A549 (cell line): Measurements from ENCODE around the gene CDCP1. TPM values are rescaled to one million over a fixed set of nuclear protein-coding genes. Genes with fewer than 3 reads are reported as not detected.

ENCODE experiments used
- ATAC-seq, 2 experiments: fragments of 200-7000 bp in 1 of 2; fragments of >200 bp in 1 of 2; cut with Nextera tagmentation in 1 of 2; cut with Tn5 transposase in 1 of 2; 3 replicates each; pipeline versions ENCODE4 v1.8.0 to v1.9.1; 2018 to 2020; ENCODE audit warnings: mild to moderate bottlenecking in 1 of 2, moderate library complexity in 1 of 2
- CTCF ChIA-PET: fragments of 300-600 bp; sonication (Branson Sonifier 250); formaldehyde crosslinking; extraction: SDS; loops from one replicate; lab custom pipeline; 2021; ENCODE audit warnings: antibody characterized with exemption, inconsistent platforms; lab: Yijun Ruan, JAX
- POLR2A ChIA-PET: fragments of 350-600 bp; formaldehyde crosslinking; extraction: SDS; loops from one replicate; lab custom pipeline; 2021; ENCODE audit warnings: antibody characterized with exemption, inconsistent platforms; lab: Yijun Ruan, JAX
- DNase-seq, 2 experiments: peaks; one replicate each; pipeline versions ENCODE4 v3.0.0 to v3.0.0-alpha.2; 2011 to 2016; ENCODE audit warnings: low read depth in 1 of 2, low spot score in 1 of 2
- FAIRE-seq: peaks from 2 replicates; lab custom pipeline; 2011; peaks lifted over from hg19 to GRCh38; lab: Jason Lieb, UNC
- H3K27ac ChIP-seq, 2 experiments: fragments of >200 bp; sonication (Bioruptor Twin); formaldehyde crosslinking; 3 replicates each; pipeline ENCODE4 v1.5.1; 2016 to 2017
- H3K4me1 ChIP-seq: fragments of >200 bp; sonication (Bioruptor Twin); formaldehyde crosslinking; 3 replicates; pipeline ENCODE4 v1.6.1; 2016
- H3K4me2 ChIP-seq: fragments of >200 bp; sonication (Bioruptor Twin); formaldehyde crosslinking; 3 replicates; pipeline ENCODE4 v1.6.1; 2016
- H3K4me3 ChIP-seq: fragments of >200 bp; sonication (Bioruptor Twin); formaldehyde crosslinking; 3 replicates; pipeline ENCODE4 v1.5.1; 2016
- H3K9me3 ChIP-seq: fragments of >200 bp; sonication (Bioruptor Twin); formaldehyde crosslinking; 3 replicates; pipeline ENCODE4 v1.6.1; 2016
- BHLHE40 ChIP-seq: IDR thresholded peaks from 2 replicates; pipeline ENCODE4 v1.6.1; 2012; ENCODE audit warnings: low read depth, low read length, inconsistent platforms
- CEBPB ChIP-seq, 2 experiments: fragments of >200 bp in 1 of 2; sonication (Bioruptor Twin) in 1 of 2; formaldehyde crosslinking in 1 of 2; IDR thresholded peaks; 2 replicates each; pipeline ENCODE4 v1.6.1; 2012 to 2016
- EHF ChIP-seq: fragments of 250-450 bp; sonication (Bioruptor Pico); IDR thresholded peaks from 2 replicates; pipeline ENCODE4 v1.5.0; 2020; ENCODE audit warnings: mild to moderate bottlenecking
- EHMT2 ChIP-seq: fragments of 200-600 bp; sonication (generic); IDR thresholded peaks from 2 replicates; pipeline ENCODE4 v1.6.1; 2016; ENCODE audit warnings: antibody characterized with exemption, low read depth, mild to moderate bottlenecking, moderate library complexity
- ESRRA ChIP-seq: fragments of 150-350 bp; IDR thresholded peaks from 2 replicates; pipeline ENCODE4 v1.6.1; 2014; ENCODE audit warnings: mild to moderate bottlenecking, low read length, borderline replicate concordance
- FOSL2 ChIP-seq, 2 experiments: fragments of 450-650 bp in 1 of 2; fragments of >200 bp in 1 of 2; sonication (Bioruptor Twin) in 1 of 2; formaldehyde crosslinking; IDR thresholded peaks; 2 replicates each; pipeline versions ENCODE4 v1.5.0 to v1.6.1; 2016 to 2020; ENCODE audit warnings: mild to moderate bottlenecking in 1 of 2, moderate library complexity in 1 of 2
- FOXS1 ChIP-seq: fragments of 250-450 bp; sonication (Bioruptor Pico); IDR thresholded peaks from 2 replicates; pipeline ENCODE4 v1.5.0; 2020; ENCODE audit warnings: mild to moderate bottlenecking, moderate library complexity
- GATA3 ChIP-seq: IDR thresholded peaks from 2 replicates; pipeline ENCODE4 v1.6.1; 2012; ENCODE audit warnings: borderline replicate concordance
- HDAC2 ChIP-seq: fragments of 200-600 bp; sonication (generic); IDR thresholded peaks from 2 replicates; pipeline ENCODE4 v1.6.1; 2016
- JUN ChIP-seq, 2 experiments: fragments of >200 bp; sonication (Bioruptor Twin); formaldehyde crosslinking; IDR thresholded peaks; 2 replicates in 1 of 2; 3 replicates in 1 of 2; pipeline ENCODE4 v1.6.1; 2016 to 2017
- JUNB ChIP-seq: fragments of >200 bp; sonication (Bioruptor Twin); formaldehyde crosslinking; IDR thresholded peaks from 2 replicates; pipeline ENCODE4 v1.6.1; 2016
- KDM5A ChIP-seq: fragments of 200-600 bp; sonication (generic); IDR thresholded peaks from 2 replicates; pipeline ENCODE4 v1.6.1; 2016; ENCODE audit warnings: antibody characterized with exemption, mild to moderate bottlenecking
- NFE2L2 ChIP-seq: fragments of 150-350 bp; conservative IDR thresholded peaks from 2 replicates; pipeline ENCODE4 v1.6.1; 2014; ENCODE audit warnings: low read length
- NPAS2 ChIP-seq: fragments of 250-450 bp; sonication (Bioruptor Pico); IDR thresholded peaks from 2 replicates; pipeline ENCODE4 v1.8.0; 2022; ENCODE audit warnings: mild to moderate bottlenecking, moderate library complexity, borderline replicate concordance
- RAD21 ChIP-seq, 2 experiments: fragments of >200 bp in 1 of 2; sonication (Bioruptor Twin) in 1 of 2; formaldehyde crosslinking in 1 of 2; IDR thresholded peaks in 1 of 2; conservative IDR thresholded peaks in 1 of 2; 2 replicates in 1 of 2; 3 replicates in 1 of 2; pipeline ENCODE4 v1.6.1; 2012 to 2018; ENCODE audit warnings: inconsistent platforms in 1 of 2
- RFX5 ChIP-seq: fragments of 450-650 bp; IDR thresholded peaks from 2 replicates; pipeline ENCODE4 v1.7.1; 2014; ENCODE audit warnings: antibody characterized with exemption, mild to moderate bottlenecking, moderate library complexity
- RNF2 ChIP-seq: fragments of 200-600 bp; sonication (generic); IDR thresholded peaks from 2 replicates; pipeline ENCODE4 v1.6.1; 2016; ENCODE audit warnings: low read depth, mild to moderate bottlenecking, antibody characterized with exemption, moderate library complexity, borderline replicate concordance
- ZC3H11A ChIP-seq: fragments of 450-650 bp; IDR thresholded peaks from 2 replicates; pipeline ENCODE4 v1.6.1; 2014; ENCODE audit warnings: antibody characterized with exemption, mild to moderate bottlenecking
- ZFP36 ChIP-seq: fragments of 450-650 bp; IDR thresholded peaks from 2 replicates; pipeline ENCODE4 v1.6.1; 2014; ENCODE audit warnings: borderline replicate concordance; ENCODE audit not compliant: partially characterized antibody
- ZSCAN20 ChIP-seq: fragments of 250-450 bp; sonication (Bioruptor Pico); IDR thresholded peaks from 2 replicates; pipeline ENCODE4 v1.8.0; 2022; ENCODE audit warnings: mild to moderate bottlenecking, moderate library complexity
- WGBS: methylation state at CpG from one replicate; pipeline ENCODE4 v1.1.6; 2017; ENCODE audit errors: missing lambda C conversion rate; 5-methylcytosine and 5-hydroxymethylcytosine counted together
- polyA plus RNA-seq, 4 experiments: library from polyadenylated mRNA; depleted of rRNA in 3 of 4; stranded (reverse); fragments of >200 nt; fragmentation: RNase III in 1 of 4; extraction: RNeasy Plus Mini Kit Qiagen cat#74134 plus additional on column Dnase treatment in 1 of 4; gene quantifications; 2 replicates in 3 of 4; 3 replicates in 1 of 4; pipeline ENCODE4 v1.2.3, GENCODE V29; 2011 to 2017
- TF ChIP-seq, protein P1 (sequence below): fragments of >200 bp; sonication (Bioruptor Twin); formaldehyde crosslinking; IDR thresholded peaks from 3 replicates; pipeline ENCODE4 v1.5.1; 2016
- TF ChIP-seq, protein P2 (sequence below): fragments of 250-450 bp; sonication (Bioruptor Pico); IDR thresholded peaks from 2 replicates; pipeline ENCODE4 v1.5.0; 2020; ENCODE audit warnings: low read depth, mild to moderate bottlenecking, moderate library complexity
- TF ChIP-seq, protein P3 (sequence below): IDR thresholded peaks from 2 replicates; pipeline ENCODE4 v1.6.1; 2012
- TF ChIP-seq, protein P4 (sequence below): IDR thresholded peaks from 2 replicates; pipeline ENCODE4 v1.6.1; 2012; ENCODE audit warnings: low read depth, borderline replicate concordance
- TF ChIP-seq, protein P5 (sequence below): fragments of 150-350 bp; IDR thresholded peaks from 2 replicates; pipeline ENCODE4 v1.6.1; 2014; ENCODE audit warnings: low read depth, mild to moderate bottlenecking, low read length

The CDCP1 gene
- polyA plus RNA-seq, 2 of the 4 experiments (the other 2 are of a cell fraction): 3.0 to 9.9 TPM

DNA sequence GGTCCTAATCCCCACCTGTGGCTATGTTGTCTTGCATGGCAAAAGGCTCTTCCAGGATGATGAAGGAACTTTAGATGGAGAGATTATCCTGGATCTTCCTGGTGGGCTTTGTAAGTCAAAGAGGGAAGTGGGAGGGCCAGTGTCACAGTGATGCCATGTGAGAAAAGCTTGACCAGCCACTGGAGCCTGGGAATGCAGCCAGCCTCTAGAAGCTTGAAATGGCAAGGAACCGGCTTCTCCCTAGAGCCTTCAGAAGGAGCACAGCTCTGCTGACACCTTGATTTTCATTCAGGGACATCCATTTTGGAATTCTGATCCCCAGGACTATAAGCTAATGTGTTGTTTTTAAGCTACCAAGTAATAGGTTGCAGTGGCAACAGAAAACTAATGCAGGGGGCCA, 61.8 kb downstream of the CDCP1 start:
- ChIA-PET CTCF (interaction anchor here (1.7 to 2.9 kb wide), 2 partner anchors 44 to 126 kb away, joined by 6 to 13 read pairs; no protein-coding TSS in a partner anchor), POLR2A (no interaction called here)
- no peak for DNase-seq
- no peak overlapping the region for H3K4me2 ChIP-seq
- no peak for FAIRE-seq
- ATAC-seq: no peak
- TF ChIP-seq JUNB: no peak
- no peak for TF ChIP-seq RAD21 (conservative IDR thresholded peaks at IDR 0.05 in 1 of 2, IDR thresholded peaks at IDR 0.05 in 1 of 2)
- no peak for TF ChIP-seq JUN (IDR thresholded peaks at IDR 0.05)
- TF ChIP-seq, protein P1, sequence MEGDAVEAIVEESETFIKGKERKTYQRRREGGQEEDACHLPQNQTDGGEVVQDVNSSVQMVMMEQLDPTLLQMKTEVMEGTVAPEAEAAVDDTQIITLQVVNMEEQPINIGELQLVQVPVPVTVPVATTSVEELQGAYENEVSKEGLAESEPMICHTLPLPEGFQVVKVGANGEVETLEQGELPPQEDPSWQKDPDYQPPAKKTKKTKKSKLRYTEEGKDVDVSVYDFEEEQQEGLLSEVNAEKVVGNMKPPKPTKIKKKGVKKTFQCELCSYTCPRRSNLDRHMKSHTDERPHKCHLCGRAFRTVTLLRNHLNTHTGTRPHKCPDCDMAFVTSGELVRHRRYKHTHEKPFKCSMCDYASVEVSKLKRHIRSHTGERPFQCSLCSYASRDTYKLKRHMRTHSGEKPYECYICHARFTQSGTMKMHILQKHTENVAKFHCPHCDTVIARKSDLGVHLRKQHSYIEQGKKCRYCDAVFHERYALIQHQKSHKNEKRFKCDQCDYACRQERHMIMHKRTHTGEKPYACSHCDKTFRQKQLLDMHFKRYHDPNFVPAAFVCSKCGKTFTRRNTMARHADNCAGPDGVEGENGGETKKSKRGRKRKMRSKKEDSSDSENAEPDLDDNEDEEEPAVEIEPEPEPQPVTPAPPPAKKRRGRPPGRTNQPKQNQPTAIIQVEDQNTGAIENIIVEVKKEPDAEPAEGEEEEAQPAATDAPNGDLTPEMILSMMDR: no peak
- TF ChIP-seq FOSL2 (IDR thresholded peaks at IDR 0.05): no peak
- TF ChIP-seq FOSL2 (CRISPR knock-in tag; IDR thresholded peaks at IDR 0.05): no peak
- no peak for TF ChIP-seq ZFP36
- TF ChIP-seq NPAS2 (CRISPR knock-in tag): no peak
- no peak for TF ChIP-seq EHF (CRISPR knock-in tag)
- no peak for TF ChIP-seq HDAC2
- TF ChIP-seq, protein P2, sequence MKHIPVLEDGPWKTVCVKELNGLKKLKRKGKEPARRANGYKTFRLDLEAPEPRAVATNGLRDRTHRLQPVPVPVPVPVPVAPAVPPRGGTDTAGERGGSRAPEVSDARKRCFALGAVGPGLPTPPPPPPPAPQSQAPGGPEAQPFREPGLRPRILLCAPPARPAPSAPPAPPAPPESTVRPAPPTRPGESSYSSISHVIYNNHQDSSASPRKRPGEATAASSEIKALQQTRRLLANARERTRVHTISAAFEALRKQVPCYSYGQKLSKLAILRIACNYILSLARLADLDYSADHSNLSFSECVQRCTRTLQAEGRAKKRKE: no peak
- TF ChIP-seq, protein P3, sequence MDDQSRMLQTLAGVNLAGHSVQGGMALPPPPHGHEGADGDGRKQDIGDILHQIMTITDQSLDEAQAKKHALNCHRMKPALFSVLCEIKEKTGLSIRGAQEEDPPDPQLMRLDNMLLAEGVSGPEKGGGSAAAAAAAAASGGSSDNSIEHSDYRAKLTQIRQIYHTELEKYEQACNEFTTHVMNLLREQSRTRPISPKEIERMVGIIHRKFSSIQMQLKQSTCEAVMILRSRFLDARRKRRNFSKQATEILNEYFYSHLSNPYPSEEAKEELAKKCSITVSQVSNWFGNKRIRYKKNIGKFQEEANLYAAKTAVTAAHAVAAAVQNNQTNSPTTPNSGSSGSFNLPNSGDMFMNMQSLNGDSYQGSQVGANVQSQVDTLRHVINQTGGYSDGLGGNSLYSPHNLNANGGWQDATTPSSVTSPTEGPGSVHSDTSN: no peak
- no peak for TF ChIP-seq NFE2L2
- no peak for TF ChIP-seq ZC3H11A
- TF ChIP-seq ESRRA: no peak
- TF ChIP-seq, protein P4, sequence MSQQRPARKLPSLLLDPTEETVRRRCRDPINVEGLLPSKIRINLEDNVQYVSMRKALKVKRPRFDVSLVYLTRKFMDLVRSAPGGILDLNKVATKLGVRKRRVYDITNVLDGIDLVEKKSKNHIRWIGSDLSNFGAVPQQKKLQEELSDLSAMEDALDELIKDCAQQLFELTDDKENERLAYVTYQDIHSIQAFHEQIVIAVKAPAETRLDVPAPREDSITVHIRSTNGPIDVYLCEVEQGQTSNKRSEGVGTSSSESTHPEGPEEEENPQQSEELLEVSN: no peak
- no peak for TF ChIP-seq BHLHE40
- TF ChIP-seq ZSCAN20 (CRISPR knock-in tag): no peak
- TF ChIP-seq, all 56 proteins: peak for 0
- H3K27ac ChIP-seq: no peak overlapping the region
- H3K4me1 ChIP-seq: no peaks in the 10 kb centered on the region
- WGBS: 88% methylated on average over 1 of the region's 1 CpG
- no peaks in the 10 kb centered on the region for H3K9me3 ChIP-seq
- H3K4me3 ChIP-seq: no peak overlapping the region

DNA sequence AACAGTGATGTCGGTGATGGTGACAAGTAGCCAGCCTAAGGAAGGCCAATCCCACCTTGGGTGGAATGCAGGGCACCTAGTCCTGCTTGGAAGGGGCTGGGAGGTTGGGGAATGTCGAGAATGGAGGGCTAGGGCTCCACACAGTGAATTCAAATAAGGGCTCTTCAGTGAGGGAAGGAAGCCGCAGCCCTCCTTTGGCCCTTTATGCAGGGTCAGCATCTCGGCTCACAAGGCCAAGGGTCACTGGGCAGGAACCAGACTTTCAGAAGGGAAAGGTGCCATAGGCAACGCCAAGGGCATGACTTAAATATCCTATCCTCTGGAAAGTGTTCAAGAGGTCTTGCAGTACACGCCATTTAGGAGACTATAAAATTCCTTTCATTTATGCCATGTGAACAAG, 63.2 kb downstream of the CDCP1 start:
- ATAC-seq (no peak), FAIRE-seq (no peak), DNase-seq (no peak)
- no peaks in the 10 kb centered on the region for H3K4me1 ChIP-seq
- no peak for TF ChIP-seq RFX5
- H3K4me3 ChIP-seq: no peak overlapping the region
- WGBS: 72% methylated on average over 5 of the region's 6 CpGs
- H3K9me3 ChIP-seq: no peaks in the 10 kb centered on the region
- no peak overlapping the region for H3K4me2 ChIP-seq
- CTCF ChIA-PET: interaction anchor here (1.7 to 2.9 kb wide), 2 partner anchors 42 to 128 kb away, joined by 6 to 13 read pairs; no protein-coding TSS in a partner anchor
- H3K27ac ChIP-seq: no peak overlapping the region
- POLR2A ChIA-PET: no interaction called here

DNA sequence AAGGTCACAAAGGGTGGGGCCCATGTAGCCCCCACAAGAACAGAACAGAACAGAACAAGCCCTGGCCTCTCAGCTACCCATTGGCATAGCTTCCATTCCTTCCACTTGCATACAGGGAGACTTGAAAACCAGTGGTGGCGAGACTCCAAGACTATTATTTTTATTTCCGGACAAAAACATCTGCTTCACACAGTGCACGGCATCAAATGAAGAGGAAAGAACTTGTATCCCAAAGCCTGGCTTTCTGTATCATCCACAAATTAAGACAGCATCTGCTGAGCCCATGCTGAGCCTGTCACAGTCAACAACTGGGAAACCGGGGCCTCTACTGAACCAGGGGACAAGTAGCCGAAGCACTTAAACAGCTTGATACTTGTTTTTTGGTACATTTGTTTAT, 64.0 kb downstream of the CDCP1 start:
- FAIRE-seq (no peak), ATAC-seq (no peak), DNase-seq (no peak)
- ChIA-PET CTCF (interaction anchor here (0.9 to 1.0 kb wide), 3 partner anchors 10 to 45 kb away, joined by 3 to 4 read pairs (median 3); no protein-coding TSS in a partner anchor), POLR2A (no interaction called here)
- Histone ChIP-seq H3K4me3 (no peak overlapping the region), H3K27ac (no peak overlapping the region), H3K4me2 (no peak overlapping the region), H3K4me1 (no peaks in the 10 kb centered on the region), H3K9me3 (no peaks in the 10 kb centered on the region)
- TF ChIP-seq CEBPB (IDR thresholded peaks at IDR 0.05) (no peak), RNF2 (no peak), EHMT2 (no peak), ZC3H11A (no peak), FOXS1 (CRISPR knock-in tag) (no peak), GATA3 (no peak), KDM5A (no peak), NPAS2 (CRISPR knock-in tag) (no peak)
- TF ChIP-seq, protein P5, sequence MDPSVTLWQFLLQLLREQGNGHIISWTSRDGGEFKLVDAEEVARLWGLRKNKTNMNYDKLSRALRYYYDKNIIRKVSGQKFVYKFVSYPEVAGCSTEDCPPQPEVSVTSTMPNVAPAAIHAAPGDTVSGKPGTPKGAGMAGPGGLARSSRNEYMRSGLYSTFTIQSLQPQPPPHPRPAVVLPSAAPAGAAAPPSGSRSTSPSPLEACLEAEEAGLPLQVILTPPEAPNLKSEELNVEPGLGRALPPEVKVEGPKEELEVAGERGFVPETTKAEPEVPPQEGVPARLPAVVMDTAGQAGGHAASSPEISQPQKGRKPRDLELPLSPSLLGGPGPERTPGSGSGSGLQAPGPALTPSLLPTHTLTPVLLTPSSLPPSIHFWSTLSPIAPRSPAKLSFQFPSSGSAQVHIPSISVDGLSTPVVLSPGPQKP: no peak
- TF ChIP-seq, protein P1: no peak
- TF ChIP-seq, protein P3: no peak
- 91% methylated on average over 5 of the region's 5 CpGs for WGBS
